ENCODE results near the gene ZNF132.
"Not testable (repeated sequence)": the region's sequence is repeated elsewhere in the genome, so short reads cannot be mapped to it uniquely, and the experiment has no call there.

The ZNF132 gene

DNA sequence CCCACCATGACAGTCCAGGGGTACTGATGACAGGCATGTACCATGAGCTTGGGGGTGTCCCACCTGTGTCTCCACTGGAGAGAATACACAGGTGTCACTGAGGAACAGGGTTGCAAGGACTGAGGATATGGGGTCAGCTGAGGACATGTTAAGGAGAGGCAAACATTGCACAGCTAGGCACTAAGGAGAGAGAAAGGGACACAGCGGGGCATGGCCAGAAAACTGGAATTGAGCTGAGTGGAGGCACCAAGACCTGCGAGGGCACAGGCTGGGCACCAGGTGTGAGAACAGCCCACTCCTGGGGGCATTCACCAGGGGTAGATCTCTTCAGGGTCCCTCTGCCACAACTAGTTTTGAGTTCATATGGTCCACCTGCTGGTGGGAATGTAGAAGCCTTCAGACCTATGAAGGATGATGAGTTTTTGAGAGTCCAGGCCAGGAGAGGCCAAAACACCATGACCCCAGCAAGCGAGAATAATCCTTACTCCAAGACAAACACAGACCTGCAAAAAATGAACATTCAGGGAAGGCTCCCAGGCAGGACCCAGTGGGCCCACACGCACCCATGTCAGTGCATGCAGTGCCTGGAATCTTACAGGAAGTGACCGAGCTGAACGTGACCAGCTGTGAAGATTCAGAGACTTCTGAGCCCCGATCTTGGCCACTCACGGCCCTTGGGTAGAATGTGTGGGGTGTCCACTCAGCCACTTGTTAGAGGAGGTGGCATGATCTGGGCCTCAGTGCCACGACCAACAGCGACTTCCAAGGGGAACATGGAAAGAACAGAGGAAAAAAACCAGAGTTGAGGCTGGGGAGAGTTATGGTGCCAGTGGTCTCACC, 32.9 kb downstream of the ZNF132 start:
- no peak for DNase-seq (ENCODE audit: low read depth)

DNA sequence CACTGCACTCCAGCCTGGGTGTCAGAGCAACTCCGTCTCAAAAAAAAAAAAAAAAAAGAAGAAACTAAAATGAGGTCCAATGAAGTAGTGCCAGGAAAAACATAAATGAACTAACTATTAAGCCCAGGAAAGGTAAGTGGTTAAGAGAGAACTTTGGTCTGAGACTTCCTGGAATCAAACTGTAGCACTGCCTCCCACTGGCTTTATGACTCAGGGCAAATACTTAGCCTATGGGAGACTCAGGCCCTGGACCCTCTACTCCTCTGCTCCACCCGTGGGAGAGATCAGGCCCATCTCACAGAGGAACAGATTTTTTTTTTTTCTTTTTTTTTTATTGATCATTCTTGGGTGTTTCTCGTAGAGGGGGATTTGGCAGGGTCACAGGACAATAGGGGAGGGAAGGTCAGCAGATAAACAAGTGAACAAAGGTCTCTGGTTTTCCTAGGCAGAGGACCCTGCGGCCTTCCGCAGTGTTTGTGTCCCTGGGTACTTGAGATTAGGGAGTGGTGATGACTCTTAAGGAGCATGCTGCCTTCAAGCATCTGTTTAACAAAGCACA, 36.0 kb downstream of the ZNF132 start:
- not testable (repeated sequence) for DNase-seq (ENCODE audit: low read depth)

DNA sequence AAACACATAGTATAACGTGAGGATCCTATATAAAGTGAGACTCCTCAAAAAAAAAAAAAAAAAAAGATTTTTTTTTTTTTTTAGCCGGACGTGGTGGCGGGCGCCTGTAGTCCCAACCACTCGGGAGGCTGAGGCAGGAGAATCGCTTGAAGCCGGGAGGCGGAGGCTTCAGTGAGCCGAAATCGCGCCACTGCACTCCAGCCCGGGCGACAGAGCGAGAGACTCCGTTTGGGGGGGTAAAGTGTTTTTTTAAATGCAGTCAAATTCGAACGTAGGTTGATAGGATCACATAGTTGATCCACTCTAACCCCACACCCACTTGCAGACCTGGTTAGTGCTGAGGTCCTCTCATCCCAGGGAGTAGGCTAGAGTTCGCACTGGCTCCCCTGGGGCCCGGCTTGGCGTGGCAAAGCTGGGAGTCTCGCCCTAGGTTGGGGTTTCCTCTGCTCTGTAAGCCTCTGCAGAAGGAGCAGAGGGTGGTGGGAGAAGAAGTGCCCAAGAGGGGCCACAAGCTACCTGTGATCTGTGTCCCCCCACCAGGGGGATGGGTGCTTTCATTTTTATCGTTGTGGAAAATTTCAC, 38.0 kb downstream of the ZNF132 start:
- DNase-seq (ENCODE audit: low read depth): no peak

DNA sequence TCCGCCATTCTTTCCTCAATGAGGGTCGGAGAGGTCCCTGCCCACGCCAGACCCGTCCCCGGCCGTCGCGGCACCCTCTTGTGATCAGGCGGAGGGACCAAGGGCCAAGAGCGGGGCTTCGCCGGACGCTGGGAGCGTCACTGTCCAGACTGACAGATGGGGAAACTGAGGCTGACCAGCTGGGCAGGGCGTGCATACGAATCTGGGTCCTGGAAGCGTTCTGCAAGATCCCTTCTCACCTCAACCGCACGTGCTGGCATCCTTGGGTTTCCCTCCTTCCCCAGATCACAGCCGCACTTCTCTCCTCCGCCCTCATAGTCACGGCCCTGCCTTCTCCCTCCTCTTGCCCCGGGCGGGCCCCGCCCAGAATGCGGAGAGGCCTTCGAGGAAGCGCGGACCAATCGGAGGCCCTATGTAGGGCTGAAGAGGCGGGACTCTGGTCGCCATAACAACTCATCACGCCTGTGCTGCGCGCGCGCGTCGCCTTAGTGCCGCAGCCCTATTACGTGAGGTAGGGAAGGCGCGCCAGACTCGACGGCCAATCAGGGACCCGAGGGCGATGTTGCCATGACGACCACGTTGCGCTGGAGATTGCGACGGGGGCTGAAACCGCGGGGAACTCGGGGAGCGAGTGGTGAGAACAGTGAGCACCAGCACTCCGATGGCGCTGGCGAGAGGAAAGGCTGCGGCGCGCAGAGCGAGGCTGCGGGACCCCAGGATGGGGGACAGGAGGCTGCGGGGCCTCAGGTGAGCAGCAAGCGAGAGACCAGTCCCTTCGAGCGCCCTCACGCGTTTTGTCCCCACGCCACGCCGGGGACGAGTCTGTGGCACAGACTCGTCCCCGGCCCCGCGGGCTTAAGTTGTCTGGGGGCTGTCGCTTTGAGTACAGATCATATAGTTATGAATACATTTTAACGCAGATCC, 38.8 kb downstream of the ZNF132 start:
- peak; percentile 100 for DNase-seq (ENCODE audit: low read depth)

DNA sequence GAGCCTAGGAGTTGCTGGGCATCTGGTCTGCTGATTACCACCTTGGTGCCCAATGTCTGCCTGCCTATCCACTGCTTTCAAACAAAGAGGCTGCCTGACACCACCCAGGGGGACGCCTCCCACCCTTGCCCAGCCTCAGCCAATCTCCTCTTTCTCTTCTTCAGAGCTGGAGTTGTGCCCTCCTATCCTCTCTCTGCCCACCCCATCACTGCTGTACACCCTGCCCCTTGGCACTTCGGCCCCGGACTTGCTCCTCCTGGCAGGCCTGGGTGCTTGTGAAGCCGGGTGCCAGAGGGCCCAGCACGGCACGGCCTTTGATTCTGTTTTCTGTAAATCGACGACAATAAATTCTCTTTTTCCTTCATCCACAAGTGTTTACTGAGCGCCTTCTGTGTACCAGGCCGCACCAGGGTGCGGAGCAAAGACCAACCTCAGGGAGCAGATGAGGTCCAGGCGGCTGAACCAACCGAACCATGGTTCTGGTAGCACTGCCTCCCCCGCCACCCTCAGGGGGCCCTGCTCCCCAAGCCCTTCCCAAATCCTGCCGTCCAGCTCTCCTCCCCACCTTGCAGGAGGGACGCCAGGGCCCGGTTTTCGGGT, 39.5 kb downstream of the ZNF132 start:
- peak; percentile 40 for DNase-seq (ENCODE audit: low read depth)

DNA sequence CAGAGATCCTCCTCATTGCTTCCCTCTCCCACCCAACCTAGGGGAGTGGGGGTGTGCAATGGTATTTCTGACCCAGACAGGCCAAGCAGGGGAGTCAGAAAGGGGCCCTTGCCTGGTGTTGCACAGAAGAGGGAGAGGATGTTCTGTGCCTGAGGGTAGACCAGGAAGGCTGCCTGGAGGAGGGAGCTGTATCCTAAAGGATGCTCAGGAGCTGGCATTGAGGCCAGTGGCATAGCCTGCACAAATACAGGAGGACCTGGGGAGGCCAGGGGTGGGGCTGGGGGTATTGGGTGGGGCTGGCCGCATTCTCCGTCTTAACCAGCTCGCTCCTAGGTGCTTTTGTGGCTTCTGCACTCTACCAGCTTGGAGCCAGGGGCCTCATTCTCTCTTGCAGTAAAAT, 40.0 kb downstream of the ZNF132 start:
- DNase-seq (ENCODE audit: low read depth): no peak

DNA sequence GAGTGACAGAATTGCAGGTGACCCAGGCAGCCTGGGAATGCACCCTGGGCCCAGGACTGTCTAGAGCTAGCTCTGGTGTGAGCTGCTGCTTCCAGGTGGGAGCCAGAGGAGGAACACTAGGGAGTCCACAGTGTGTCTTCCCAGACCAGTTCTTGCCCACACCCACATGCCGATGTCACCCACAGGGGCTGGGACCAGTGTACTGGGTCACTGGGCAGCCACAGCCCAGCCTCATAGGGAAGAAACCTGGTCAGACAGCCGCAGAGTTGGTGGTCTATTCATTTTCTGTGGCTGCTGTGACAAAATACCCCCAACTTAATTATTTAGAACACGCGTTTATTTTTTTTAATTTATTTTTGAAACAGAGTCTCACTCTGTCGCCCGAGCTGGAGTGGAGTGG, 41.4 kb downstream of the ZNF132 start:
- no peak for DNase-seq (ENCODE audit: low read depth)

DNA sequence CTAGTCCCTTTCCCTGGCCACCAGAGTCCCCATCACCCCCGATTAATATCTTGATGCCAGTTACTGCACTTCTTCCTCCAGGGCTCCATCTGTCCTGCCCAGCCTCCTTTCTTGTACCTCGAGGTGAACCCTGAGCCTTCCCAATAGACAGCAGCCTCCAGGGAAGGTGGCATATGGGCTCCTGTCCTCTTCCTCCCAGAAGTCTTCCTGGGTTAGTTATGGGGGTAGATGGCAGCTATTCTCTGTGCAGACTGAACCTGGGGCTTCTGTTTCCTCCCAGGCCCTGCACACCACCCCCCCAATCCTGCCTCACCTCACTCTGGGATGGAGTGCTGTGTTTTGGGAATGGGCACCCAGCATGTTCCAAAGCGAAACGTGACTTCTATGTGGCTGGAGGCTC, 41.9 kb downstream of the ZNF132 start:
- DNase-seq (ENCODE audit: low read depth): no peak

DNA sequence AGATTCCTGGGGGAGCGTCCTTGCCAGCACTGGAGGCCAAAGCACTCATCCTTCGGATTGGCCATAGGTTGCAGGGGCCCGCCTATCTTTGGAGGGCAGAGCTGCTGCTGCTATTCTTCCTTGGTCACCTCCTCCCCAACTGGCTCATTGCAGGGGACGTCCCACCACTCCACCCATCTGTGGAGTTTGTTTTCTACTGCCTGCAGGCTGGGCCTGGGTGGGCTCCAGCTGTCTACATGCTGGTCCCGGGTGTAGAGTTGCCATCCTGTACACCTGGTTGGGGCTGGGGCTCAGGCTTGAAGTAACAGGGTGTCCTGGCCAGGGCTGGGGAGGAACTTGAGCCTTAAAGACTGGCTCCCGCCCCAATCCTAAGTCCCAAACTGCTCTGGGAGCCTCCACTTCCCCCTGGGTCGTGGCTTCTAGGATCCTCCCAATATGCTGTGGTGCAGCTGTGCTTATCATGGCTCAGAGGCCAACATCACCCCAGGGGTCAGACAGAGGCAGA, 42.4 kb downstream of the ZNF132 start:
- no peak for DNase-seq (ENCODE audit: low read depth)

DNA sequence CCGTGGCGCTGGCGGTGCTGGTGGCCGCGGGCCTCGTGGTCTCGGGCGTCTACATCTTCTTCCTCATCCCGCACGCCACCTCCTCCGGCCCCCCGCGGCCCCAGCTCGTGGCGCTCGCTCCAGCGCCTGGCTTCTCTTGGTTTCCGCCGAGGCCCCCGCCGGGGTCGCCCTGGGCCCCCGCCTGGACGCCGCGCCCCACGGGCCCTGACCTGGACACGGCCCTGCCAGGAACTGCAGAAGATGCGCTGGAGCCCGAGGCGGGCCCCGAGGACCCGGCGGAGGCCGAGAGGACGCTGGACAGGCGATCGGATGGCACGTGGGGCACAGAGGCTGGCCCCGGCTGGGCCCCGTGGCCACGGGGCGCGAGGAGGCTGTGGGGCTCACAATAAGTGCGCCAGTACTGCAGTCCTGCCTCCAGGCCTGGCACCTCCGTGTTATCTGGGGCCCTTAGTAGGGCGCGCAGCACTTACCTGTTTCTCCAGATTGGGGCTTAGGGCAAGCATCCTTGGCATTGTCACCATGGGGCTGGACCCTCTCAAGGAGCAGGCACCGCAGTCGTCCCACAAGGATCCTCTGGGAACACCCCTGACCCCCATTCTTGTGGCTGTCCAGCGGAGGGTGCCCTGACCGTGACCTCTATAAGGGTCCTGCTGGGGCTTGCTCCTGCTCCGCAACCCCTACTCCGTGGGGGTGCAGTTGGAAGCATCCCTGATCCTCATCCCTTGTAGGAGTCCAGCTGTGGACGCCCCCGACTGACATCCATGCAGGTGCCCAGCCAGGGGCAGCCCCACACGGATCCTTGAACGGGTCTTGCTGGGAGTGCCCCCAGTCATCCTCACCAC, 43.0 kb downstream of the ZNF132 start:
- no peak for DNase-seq (ENCODE audit: low read depth)

DNA sequence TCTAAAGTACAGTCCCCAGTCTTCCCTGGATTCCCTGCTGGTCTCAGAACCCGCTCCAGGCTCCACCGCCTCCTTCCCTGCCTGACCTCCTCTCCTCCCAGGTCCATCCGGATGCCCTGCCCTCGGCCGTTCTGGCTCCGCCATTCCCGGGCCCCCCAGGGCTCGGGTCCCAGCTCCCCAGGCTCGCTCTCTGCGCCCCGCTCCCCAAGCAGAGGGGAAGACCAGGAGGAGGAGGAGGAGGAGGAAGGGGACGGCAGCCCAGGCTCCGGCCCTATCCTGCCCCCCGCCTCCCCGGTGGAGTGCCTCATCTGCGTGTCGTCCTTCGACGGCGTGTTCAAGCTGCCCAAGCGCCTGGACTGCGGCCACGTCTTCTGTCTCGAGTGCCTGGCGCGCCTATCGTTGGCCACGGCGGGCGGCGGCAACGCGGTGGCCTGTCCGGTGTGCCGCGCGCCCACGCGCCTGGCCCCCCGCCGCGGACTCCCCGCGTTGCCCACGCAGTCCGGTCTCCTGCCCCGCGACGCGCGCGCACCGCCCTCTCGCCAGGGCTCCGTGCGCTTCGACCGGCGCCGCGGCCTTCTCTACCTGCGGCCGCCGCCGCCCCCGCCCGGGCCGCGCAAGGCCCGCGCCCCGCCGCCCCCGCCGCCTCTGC, 43.9 kb downstream of the ZNF132 start:
- DNase-seq (ENCODE audit: low read depth): no peak

DNA sequence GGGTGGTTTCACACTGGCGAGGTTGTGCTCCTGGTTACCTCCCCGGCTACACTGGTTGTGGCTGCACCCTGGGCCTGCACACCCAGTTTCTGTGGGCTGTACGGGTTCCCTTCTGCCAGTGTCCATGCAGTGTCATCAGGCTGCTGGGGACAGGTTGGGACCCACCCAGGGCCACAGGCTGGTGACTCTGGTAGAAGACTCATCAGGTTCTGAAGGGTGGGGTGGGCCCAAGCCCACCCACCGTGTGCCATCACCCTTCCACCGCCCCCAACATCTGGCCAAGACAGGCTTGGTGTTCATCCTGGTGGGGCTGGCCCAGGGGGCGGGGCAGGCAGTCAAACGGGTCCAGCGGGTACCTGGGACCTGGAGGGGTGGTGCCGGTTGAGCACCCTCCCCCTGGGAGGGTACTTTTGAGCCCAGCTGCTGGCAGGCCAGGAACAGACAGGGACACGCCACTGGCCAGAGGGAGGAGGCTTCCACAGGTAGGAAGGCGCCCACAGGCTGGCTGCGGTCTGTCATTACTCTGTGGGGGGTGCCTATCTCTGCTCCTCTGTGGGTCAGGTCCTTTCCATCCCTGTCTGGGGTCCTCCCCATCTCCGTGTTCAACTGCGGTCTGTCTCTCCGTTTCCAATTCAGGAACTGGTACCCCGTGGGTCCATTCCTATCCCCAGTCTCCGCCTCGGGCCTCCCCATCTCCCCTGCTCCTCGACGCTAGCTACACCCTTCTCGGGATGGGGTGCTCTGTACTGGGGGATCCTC, 44.6 kb downstream of the ZNF132 start, which contains the start of gene RNF225:
Gene RNF225 (plus strand): TSS at position 437 of the 759 bp plus-strand sequence. CDS start 434 bp downstream, outside the sequence.
- DNase-seq (ENCODE audit: low read depth): no peak

DNA sequence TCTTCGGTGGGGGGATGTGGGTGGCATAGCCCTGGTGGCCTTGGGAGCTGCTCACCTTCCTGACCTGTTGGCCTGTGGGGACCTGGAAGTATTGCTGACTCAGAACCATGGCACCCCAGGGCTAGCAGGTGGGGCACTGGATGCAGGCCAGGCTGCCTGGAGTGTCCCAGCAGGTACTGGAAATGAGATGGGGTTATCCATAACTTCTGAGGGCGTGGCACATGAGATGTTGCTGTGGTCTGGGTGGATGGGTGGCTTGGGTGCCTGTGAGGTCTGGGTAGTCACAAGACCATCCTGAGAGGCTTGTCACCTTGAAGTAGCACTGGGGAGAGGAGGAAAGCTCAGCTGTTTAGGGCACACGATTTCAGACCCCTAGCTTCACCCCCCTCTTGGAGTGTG, 45.1 kb downstream of the ZNF132 start:
- no peak for DNase-seq (ENCODE audit: low read depth)

DNA sequence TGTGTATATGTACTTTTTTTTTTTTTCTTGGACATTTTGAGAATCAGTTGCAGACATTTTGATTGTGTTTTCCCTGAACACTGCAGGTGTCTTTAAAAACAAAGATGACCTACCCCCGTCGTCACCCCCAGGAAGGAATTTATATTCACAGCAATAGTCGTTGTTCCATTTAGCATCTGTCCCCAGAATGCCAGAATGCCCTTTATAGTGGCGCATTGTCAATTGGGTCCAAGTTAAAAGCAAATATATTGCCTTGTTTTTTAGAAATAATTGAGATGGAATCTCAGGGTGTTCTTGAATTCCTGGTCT, 46.3 kb downstream of the ZNF132 start:
- DNase-seq (ENCODE audit: low read depth): no peak

DNA sequence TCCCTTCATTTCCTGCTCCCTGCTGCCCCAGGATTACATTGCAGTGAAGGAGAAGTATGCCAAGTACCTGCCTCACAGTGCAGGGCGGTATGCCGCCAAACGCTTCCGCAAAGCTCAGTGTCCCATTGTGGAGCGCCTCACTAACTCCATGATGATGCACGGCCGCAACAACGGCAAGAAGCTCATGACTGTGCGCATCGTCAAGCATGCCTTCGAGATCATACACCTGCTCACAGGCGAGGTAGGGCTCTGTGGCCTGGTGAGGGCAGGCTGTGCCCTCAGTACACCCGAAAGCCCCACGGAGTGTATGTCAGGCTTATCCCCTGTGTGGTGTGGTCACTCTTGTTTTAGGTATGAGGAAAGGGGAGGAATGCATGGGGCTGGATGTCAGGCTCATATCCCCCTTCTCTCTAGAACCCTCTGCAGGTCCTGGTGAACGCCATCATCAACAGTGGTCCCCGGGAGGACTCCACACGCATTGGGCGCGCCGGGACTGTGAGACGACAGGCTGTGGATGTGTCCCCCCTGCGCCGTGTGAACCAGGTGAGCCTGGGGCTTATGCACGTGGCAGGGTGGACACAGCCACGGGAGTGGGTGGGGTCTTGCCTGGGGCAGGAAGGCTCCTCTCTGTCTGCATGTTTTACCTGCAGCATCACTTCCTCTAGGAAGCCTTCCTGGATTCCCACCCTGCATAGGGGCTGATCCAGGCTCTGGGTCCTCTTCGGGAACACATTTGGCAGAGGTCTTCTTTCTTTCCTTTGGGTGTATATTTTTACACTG, 46.8 kb downstream of the ZNF132 start:
- DNase-seq (ENCODE audit: low read depth): no peak

DNA sequence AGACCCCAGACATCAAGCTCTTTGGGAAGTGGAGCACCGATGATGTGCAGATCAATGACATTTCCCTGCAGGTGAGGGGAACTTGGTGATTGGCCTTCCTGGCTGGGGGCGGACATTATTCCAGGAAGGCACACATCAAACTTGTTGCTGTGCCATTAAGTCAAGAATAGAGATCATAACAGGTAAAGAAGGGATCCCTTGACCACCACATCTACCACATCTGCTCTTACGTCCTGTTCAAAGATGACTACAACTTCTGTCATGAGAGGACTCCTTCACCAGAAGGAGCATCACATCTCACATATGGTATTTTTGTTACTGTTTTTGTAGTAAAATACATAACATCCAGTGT, 51.8 kb downstream of the ZNF132 start:
- no peak for DNase-seq (ENCODE audit: low read depth)

DNA sequence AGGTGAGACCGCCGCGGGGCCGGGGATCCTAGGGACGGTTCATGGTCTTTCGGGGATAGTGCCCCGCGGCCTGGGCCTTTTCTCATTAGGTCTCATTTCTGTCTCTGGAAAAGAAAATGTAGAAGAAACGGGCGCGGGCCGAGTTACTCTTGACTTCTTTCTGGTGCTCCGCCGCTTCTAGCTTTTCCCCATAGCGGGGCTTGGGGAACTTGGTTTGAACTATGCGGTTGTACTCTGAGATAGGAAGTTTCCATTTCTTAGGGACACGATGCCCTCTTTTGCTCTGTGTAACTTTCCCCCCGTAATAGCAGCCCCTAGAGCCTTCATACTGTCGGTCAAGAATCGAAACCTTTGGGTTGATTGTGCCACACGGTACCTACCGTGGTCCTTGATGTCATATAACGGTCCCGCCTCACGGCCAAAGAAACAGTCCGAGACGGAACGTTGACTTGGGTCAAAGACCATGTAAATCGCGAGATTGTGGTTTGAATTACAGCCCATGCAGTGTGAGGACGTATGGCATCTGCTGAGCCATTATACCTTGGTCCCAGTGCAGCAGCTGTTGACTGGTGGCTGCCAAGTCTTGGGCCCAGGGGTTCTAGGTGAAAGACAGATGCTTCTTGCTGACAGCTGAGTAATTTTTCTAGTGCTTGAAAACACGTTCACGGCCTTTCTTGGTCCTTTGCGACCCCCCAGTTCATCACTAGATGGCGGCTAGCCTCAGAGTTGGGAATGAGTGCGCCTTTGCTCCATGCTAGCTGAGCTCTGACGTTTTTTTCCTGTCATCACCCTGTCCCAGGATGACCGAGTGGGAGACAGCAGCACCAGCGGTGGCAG, 52.4 kb downstream of the ZNF132 start:
- DNase-seq (ENCODE audit: low read depth): no peak

Measured in fibroblast of gingiva (primary cell).